Stimulated activated CD8-positive, alpha-beta memory T cell treated with anti-CD3 and anti-CD28 coated beads, Interleukin-15, amount 100 ng/mL, for 24 hours (primary cell): ENCODE measurements around the gene IL2RA.
"Not testable (repeated sequence)": the region's sequence is repeated elsewhere in the genome, so short reads cannot be mapped to it uniquely, and the experiment has no call there.

Experiments
- DNase-seq: peaks from one replicate; pipeline ENCODE4 v3.0.0-alpha.2; 2020; ENCODE audit warnings: low read depth

IL2RA gene

DNA sequence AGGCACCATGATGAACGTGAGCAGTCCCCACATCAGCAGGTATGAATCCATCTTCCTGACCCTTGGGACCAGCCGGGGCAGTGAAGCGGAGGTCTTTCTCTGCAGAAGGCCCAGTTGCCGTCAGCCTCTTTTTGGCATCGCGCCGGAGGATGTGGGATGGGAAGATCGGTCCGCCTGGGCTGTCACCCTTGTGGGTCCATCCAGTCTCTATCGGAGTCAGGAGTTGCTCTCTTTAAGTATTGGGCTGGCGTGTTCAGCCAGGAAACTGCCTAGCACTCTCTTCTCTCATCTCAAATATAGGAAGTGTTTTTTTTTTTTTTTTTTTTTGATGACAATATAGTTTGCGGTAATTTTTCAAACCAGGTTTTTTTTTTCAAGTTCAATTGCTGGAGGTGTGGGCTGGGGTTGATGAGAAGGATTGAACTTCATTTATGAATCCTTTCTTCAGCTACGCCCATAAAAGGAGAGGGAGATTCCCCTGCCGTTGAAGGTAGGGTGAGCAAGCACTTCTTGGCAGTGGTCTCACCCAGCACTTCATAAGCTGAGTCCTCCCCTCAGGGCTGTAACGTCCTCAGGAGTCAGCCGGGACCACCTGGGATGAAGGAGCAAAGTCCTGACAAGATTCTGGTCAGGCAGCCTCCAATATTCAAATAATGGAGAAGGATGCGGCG lies at the start of gene IL2RA:
TSS of gene IL2RA (minus strand) at position 267 of the 671 bp plus-strand sequence. CDS start at position 51, 216 bp downstream.
- peak; percentile 51 for DNase-seq

- DNase-seq, result no peak
These were observed 48.0 kb upstream of the IL2RA start for GRCh38 chr10:6110136-6110535.

DNA sequence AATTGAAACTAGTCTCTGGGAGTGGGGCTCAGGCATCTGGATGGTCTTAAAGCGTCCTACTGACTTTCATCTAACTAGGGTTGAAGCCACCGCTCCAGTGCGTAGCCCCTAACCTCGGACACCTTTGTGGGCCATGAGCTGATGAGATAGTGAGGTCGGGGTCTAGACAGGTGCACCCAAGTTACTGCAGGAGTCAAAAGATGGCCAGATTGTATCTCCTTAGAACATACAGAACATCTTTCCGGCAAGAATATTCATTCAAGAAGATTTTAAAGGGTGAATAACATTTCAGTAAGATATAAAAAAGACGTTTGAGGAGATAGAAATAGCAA lies 47.2 kb upstream of the IL2RA start:
- DNase-seq, result no peak

GRCh38 chr10:6108631-6109443 lies 46.7 kb upstream of the IL2RA start:
- no peak for DNase-seq

DNA sequence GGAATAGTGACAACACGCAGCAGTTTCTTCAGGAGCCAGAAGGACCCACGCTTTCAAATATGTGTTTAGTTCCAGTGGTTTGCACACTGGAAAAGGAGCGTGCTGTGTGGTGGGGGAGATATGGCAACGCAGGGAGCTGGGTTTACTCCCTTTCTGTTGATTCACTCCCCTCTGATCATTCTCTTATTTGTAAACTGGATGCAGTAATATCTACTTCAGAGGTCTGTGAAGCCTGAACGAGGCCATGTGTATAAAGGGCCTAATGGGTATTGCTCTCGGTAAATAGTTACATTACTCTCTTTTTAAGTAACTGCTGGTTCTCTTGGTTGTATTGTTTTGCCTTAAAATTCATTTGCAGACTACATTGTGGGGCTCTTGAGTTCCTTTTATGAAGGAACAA lies 45.9 kb upstream of the IL2RA start:
- DNase-seq, result no peak

- not testable (repeated sequence) for DNase-seq
These were observed 45.4 kb upstream of the IL2RA start for GRCh38 chr10:6107616-6108015.

- DNase-seq, result no peak
These were observed 41.4 kb upstream of the IL2RA start for GRCh38 chr10:6103591-6103990.

- DNase-seq, result no peak
These were observed 40.0 kb upstream of the IL2RA start for GRCh38 chr10:6102128-6102527.

DNA sequence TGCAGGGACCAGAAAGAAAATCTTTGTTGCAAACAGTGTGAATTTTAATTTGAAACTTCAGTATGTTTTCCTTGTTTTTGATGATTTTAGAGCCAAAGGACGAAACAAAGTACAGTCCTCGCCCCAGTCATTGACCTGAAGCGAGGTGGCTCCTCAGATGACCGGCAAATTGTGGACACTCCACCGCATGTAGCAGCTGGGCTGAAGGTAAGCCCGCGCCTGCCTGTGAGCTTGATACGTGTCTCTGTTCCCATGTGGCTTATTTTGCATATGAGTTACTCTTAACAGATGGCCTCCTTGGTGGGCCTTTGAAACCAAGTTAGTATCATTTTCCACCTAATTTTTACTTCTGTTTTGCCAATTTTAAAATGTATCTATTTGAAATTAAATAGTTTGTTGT lies 39.0 kb upstream of the IL2RA start:
- no peak for DNase-seq

- DNase-seq, result no peak
These were observed 38.2 kb upstream of the IL2RA start for GRCh38 chr10:6100370-6100769.

DNA sequence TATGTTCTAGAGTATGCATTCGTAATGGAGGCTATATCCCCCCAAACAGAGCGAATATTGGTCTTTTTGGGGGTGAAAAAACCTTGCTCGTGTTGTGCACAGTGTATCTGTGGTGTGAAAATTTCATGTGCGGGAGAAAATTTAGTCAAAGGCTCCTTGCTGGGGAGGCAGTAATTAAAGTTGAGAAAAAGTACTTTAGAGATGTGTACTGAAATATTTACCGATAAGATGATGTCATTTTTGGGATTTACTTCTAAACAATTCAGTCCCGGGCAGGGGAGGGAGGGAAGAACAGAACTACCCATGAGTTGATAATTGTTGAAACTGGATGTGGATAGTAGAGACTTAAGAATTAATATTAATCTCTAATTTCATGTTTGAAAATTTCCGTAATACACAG lies 36.0 kb upstream of the IL2RA start:
- DNase-seq, result no peak

DNA sequence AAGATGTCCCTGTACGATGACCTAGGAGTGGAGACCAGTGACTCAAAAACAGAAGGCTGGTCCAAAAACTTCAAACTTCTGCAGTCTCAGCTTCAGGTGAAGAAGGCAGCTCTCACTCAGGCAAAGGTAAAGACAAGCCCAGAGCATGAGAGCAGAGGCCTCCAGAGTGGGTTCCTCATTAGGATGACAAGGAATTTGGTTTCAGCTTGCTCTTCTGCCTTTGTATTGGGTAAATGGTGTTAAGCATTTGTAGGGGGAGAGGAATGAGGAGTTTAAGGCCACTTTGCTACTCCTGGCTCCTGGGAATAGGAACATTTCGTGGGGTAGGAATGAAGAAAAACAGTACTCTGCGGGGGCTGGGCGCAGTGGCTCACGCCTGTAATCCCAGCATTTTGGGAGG lies 34.9 kb upstream of the IL2RA start:
- DNase-seq, result no peak

- DNase-seq, result no peak
These were observed 33.8 kb upstream of the IL2RA start for GRCh38 chr10:6095810-6096570.

DNA sequence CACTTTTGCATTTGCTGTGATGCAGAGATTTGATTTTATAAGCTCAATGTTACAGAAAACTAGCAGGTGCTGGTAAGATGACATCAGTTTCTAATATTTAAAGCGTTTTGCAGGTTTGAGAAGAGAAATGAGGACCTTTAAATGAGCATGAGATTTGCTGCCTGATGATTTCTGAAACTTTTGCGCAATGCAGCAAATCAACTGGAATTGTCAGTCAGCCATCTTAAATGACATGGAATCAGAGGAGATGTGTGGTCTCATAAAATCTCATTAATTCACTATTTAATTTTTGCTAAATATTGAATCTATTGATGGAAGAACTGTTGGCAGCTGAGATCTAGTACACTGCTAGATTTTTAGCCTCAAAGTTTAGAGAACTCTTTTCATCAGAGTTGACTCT lies 30.6 kb upstream of the IL2RA start:
- no peak for DNase-seq

DNA sequence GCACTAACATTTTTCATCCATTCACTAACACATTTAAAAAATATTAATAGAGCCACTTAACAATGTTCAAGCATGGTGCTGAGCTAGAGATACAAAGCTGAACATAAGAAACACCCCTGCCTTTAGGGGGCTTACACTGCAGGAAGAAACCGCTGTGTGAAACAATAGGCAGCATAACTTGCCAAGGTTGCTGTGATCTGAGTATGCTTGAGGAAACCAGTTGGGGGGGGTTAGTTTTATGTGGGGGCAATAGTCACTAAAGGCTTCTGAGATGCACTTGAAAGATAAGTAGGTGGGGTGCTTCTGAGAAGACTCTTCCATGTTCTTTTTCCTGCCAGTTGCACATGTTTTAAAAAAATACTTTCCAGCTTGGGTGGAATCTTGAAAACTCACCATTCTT lies 29.5 kb upstream of the IL2RA start:
- no peak for DNase-seq

GRCh38 chr10:6089334-6090219 lies 27.4 kb upstream of the IL2RA start:
- DNase-seq, result no peak

DNA sequence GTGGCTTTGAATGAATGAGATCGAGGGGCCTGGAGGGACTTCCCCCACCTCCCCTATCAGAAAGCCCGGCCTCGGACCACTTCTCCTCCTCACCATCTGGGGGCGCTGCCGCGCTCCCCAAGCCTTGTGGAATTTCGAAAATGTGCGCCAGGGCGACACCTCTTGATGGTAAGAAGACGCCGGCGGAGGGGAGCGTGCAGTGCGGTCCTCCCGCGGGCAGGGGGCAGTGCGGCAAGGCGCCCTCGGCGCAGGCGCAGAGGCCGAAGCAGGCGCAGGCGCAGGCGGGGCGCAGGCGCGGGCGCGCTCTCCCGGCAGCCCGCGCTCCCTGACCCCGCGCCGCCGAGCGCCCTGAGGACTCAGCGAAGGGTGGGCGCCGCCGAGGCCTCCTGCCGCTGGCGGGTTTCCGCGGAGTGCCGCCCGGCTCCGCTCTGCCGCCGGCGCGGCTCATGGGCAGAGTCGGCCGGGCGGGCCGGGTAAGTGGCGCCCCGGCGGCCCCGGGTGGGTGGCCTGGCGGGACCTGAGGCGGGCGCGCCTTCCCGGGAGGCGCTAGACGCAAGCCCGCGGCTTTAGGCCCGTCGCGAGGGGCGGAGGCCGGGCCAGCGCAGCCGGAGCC lies 26.7 kb upstream of the IL2RA start, which contains the start of gene RBM17:
TSS of gene RBM17 (plus strand) at position 314 of the 613 bp plus-strand sequence. CDS start 8,032 bp downstream, outside the sequence.
- DNase-seq, result peak; percentile 98

- peak; percentile 54 for DNase-seq
These were observed 24.4 kb upstream of the IL2RA start for GRCh38 chr10:6086375-6087233.

DNA sequence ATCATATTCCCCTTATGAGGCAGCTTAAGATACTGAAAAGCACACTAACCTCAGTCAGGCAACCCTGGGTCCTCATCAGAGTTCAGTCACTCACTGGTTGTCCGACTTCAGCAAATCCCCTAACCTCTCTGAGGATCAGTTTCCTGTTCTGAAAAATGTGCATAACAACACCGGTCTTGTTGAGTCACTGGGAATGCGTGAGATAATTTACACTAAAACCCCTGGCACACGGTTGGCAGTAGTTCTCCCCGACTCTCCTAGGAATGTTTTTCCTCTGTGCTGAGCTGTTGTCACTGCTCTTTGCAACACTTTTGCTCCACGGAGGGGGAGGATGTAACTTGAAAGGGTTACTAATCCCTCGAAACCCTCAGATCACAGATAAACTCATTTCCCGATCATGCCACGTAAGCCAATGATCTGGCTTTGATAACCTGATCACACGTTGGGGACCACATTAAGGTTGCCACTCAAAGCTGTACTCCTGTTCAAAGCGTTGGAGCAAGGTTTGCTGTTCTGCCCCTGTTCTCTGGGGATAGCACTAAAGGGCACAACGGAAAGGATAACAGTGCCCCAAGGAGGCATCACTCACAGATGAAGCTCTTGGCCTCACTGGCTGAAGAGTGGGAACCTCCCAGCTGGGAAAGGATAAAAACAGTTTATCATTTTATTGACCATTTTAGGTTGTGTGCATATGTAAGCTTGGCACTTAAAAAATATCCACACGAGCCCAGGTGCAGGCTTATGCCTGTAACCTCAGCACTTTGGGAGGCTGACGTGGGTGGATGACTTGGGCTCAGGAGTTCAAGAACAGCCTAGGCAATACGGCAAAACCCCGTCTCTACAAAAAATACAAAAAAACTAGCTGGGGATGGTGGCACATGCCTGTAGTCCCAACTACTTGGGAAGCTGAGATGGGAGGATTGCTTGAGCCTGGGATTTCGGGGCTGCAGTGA lies 21.6 kb upstream of the IL2RA start:
- no peak for DNase-seq
